Heart left ventricle (tissue), 16 donors: ENCODE data around the gene MOXD1. TPM values are rescaled to one million over a fixed set of nuclear protein-coding genes. Genes with fewer than 3 reads are reported as not detected.

Experiments
- ATAC-seq, 4 donors: fragments of 200-7000 bp; cut with Tn5 transposase; one replicate each; pipeline ENCODE4 v1.9.1; 2020 to 2022; ENCODE audit warnings: moderate library complexity in 4 of 4, mild to moderate bottlenecking in 3 of 4, moderate number of reproducible peaks in 1 of 4
- DNase-seq, 5 donors: peaks; one replicate each; pipeline ENCODE4 v3.0.0-alpha.2; 2020
- H3K27ac ChIP-seq, 12 donors: fragments of 200-600 bp; sonication (generic) in 4 of 12; one replicate each; pipeline versions ENCODE4 v1.5.0 to v1.8.0; 2016 to 2022; ENCODE audit warnings: mild to moderate bottlenecking in 2 of 12
- H3K27me3 ChIP-seq, 9 donors: fragments of 200-600 bp; sonication (generic) in 2 of 9; one replicate each; pipeline versions ENCODE4 v1.5.1 to v1.8.0; 2016 to 2022; ENCODE audit warnings: mild to moderate bottlenecking in 3 of 9
- H3K36me3 ChIP-seq, 9 donors: fragments of 200-600 bp; sonication (generic) in 2 of 9; one replicate each; pipeline versions ENCODE4 v1.5.0 to v1.8.0; 2018 to 2022; ENCODE audit warnings: mild to moderate bottlenecking in 2 of 9
- H3K4me1 ChIP-seq, 12 donors: fragments of 200-600 bp; sonication (generic) in 4 of 12; one replicate each; pipeline versions ENCODE4 v1.5.0 to v1.8.0; 2016 to 2022; ENCODE audit warnings: mild to moderate bottlenecking in 3 of 12
- H3K4me3 ChIP-seq, 12 donors: fragments of 200-600 bp; sonication (generic) in 4 of 12; one replicate each; pipeline versions ENCODE4 v1.5.0 to v1.8.0; 2017 to 2022; ENCODE audit warnings: mild to moderate bottlenecking in 9 of 12, moderate library complexity in 4 of 12
- H3K9me3 ChIP-seq, 12 donors: fragments of 200-600 bp; sonication (generic) in 4 of 12; one replicate each; pipeline versions ENCODE4 v1.5.0 to v1.8.0; 2016 to 2022; ENCODE audit warnings: mild to moderate bottlenecking in 1 of 12
- CTCF ChIP-seq, 12 donors: fragments of 200-600 bp; sonication (generic) in 4 of 12; IDR thresholded peaks; one replicate each; pipeline versions ENCODE4 v1.5.0 to v1.8.0; 2018 to 2022; ENCODE audit warnings: antibody characterized with exemption in 12 of 12, mild to moderate bottlenecking in 5 of 12
- POLR2A ChIP-seq, 2 donors: fragments of 450-650 bp; IDR thresholded peaks; one replicate each; pipeline ENCODE4 v1.6.1; 2017; ENCODE audit warnings: antibody characterized with exemption in 2 of 2, mild to moderate bottlenecking in 2 of 2, moderate library complexity in 2 of 2
- WGBS, 4 donors: extraction: QIAGEN DNeasy Blood & Tissue Kit in 2 of 4; methylation state at CpG; one replicate each; pipeline versions ENCODE4 v1.1.5 to v1.1.7; 2013 to 2018; 5-methylcytosine and 5-hydroxymethylcytosine counted together
- intact Hi-C, 10 donors: fragments of 100-400 bp; cut with DNase I; formaldehyde crosslinking; loops; one replicate each; pipeline versions ENCODE4 v1.11.1 to v1.14.2; 2022
- polyA plus RNA-seq, 2 donors: library from polyadenylated mRNA; stranded (reverse); fragments of 200-250 nt; gene quantifications; one replicate each; pipeline ENCODE4 v1.2.3, GENCODE V29; 2013
- total RNA-seq, 9 donors: library from RNA; depleted of rRNA in 2 of 9; stranded (reverse); fragments of >200 nt in 2 of 9; fragmentation: NEBNext Ultra II Directional in 3 of 9; extraction: Animal tissue kit (Norgen Biotek cat#: 25700) in 3 of 9; gene quantifications; one replicate each; pipeline versions ENCODE4 v1.1.0 to v1.2.4, GENCODE V29; 2016 to 2023
- donor health status: ischemic (EF 13 %, LVEDD 7.1; RV severe dilation, severe dysfunction).
- donor health status: healthy with polysubstance abuse.
- donor health status: DM: no; HTN: yes; CAD: no.
- donor health status: DM: no; HTN: no; CAD: no.
- donor health status: ischemic (EF 25% LVEDD 6.9; RV normal size, moderate dysfunction).
- donor health status: ischemic (EF 25% LVEDD 5.7; RV mildly dilated, moderate dysfunction).
- donor health status: healthy.
- donor health status: DM: yes; HTN: yes; CAD: no.
- donor health status: ischemic (EF 35%, LVEDD 5.7; RV mildly dilated, moderate dysfunction).
- donor health status: nonischemic (EF 11% LVEDD 7.7; RV severe dilation, severe dysfunction).
- donor health status: DM: yes; HTN: yes; CAD: no.
- donor health status: PGD.
- donor health status: ischemic (EF 29% LVEDD 5.4; RV normal size, mild dysfunction).
- donor health status: nonischemic (EF 23%, LVEDD 6.1; RV moderate dilation, normal function).

The MOXD1 gene
- total and polyA plus RNA-seq, 11 donors, result 0.69 to 10.5 (median 3.0) TPM

- Histone ChIP-seq H3K4me3 (no peak overlapping the region), H3K36me3 (no peaks in the 10 kb centered on the region), H3K4me1 (no peaks in the 10 kb centered on the region), H3K27ac (no peak overlapping the region), H3K27me3 (peaks cover 0 to 5% (median 0%) of the 10 kb centered on the region in 9 donors), H3K9me3 (peaks cover 0 to 3% (median 0%) of the 10 kb centered on the region in 12 donors)
- intact Hi-C loops, result no loop called here
- 63 to 66% (median 64%) methylated on average over 3 of the region's 3 CpGs for WGBS, 4 donors
- no peak for DNase-seq
- TF ChIP-seq CTCF (IDR thresholded peaks at IDR 0.05) (no peak), POLR2A (IDR thresholded peaks at IDR 0.05) (no peak)
- no peak for ATAC-seq
Measured at GRCh38 chr6:132410830-132411229, 9.6 kb upstream of the MOXD1 start.

DNA sequence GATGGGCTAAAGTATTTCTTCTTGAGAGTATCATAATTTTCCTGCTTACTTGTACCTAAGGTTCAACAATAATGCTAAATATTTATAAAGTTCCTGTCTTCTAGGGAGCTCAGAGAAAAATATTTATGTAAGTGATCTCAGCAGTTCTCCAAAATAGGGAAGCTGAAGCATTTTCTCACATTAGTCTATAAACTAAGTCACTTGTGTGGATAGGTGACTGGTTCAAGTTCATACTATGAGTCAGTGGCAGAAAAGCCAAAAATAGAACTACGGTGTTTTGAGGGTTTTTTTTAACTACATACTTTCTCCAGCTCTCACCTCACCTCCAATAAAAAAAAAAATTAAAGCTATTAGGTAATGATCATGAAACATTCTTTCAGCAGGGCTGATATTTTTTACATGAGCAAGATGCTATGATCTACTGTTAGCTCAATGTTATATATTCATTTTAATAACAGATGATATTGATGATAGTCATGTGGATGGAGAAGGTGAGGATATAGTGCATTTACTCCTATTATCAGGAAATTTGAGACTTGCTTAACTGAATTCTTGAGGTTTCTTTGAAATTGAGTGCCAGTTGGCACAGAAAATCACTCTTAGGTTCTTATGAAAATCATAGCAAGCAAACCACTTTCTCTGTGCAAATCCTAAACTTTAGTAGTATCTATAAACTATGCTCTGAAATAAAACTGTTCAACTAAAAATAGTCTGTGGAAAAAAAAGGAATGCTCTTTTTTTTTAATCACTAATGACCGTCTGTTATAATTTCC, 4.1 kb upstream of the MOXD1 start:
- H3K27ac ChIP-seq, result no peak overlapping the region
- ATAC-seq (no peak), DNase-seq (no peak)
- intact Hi-C loops, result no loop called here
- no peak overlapping the region for H3K4me3 ChIP-seq
- H3K9me3 ChIP-seq, result no peaks in the 10 kb centered on the region
- peaks cover 0 to 16% (median 3%) of the 10 kb centered on the region in 12 donors for H3K4me1 ChIP-seq
- no peaks in the 10 kb centered on the region for H3K36me3 ChIP-seq
- TF ChIP-seq CTCF (IDR thresholded peaks at IDR 0.05) (no peak), POLR2A (IDR thresholded peaks at IDR 0.05) (no peak)
- WGBS, 4 donors, result 50 to 68% (median 59%) methylated on average over 2 of the region's 2 CpGs
- H3K27me3 ChIP-seq, result peaks cover 0 to 53% (median 24%) of the 10 kb centered on the region in 9 donors

DNA sequence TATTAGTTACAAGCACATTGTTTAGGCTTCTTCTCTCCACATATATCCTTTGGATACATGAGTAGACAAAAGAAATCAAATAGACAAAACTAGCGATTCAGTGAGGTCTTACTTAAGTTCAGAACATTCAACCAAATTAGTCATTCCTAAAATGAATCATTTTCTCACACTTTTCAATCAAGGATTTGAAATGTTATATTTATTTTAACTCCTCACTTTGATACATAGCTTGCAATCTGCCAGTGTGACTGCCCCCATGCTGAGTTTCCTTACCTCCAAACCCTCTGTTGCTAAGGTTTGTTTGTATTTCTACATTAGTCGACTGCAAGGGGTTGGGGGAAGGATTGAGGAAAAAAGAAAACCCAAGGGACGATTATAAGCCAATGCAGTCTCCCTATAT, 3.5 kb upstream of the MOXD1 start:
- intact Hi-C loops, result no loop called here
- DNase-seq (no peak), ATAC-seq (no peak)
- Histone ChIP-seq H3K4me1 (peaks cover 0 to 16% (median 3%) of the 10 kb centered on the region in 12 donors), H3K36me3 (no peaks in the 10 kb centered on the region), H3K4me3 (no peak overlapping the region), H3K9me3 (no peaks in the 10 kb centered on the region), H3K27ac (no peak overlapping the region), H3K27me3 (peaks cover 0 to 58% (median 25%) of the 10 kb centered on the region in 9 donors)
- TF ChIP-seq POLR2A (IDR thresholded peaks at IDR 0.05) (no peak), CTCF (IDR thresholded peaks at IDR 0.05) (no peak)
- WGBS, 4 donors, result 48 to 62% (median 51%) methylated on average over 3 of the region's 3 CpGs

DNA sequence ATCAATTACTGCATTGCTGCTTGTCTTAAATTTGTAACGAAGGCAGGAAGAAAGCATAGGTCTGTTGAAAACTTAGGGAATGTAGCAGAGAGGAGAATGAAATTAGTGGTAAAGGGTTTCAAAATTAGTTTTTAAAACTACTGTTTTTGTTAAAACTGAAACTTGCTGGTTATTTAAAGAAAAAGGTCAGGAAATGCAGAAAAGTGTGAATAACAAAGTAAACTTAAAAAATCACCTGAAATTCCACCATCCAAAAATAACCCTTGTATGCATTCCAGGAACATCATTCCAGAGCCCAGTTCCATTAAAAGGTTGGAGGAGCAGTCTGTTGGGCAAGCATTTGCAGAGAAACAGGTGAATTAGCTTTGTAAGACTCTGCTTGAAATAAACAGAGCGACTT, 3.1 kb upstream of the MOXD1 start:
- intact Hi-C loops, result no loop called here
- DNase-seq (no peak), ATAC-seq (no peak)
- H3K27ac ChIP-seq, result no peak overlapping the region
- no peak overlapping the region for H3K4me3 ChIP-seq
- H3K27me3 ChIP-seq, result peaks cover 0 to 63% (median 25%) of the 10 kb centered on the region in 9 donors
- 78 to 84% (median 81%) methylated on average over 2 of the region's 2 CpGs for WGBS, 4 donors
- H3K4me1 ChIP-seq, result peaks cover 0 to 16% (median 3%) of the 10 kb centered on the region in 12 donors
- no peaks in the 10 kb centered on the region for H3K36me3 ChIP-seq
- H3K9me3 ChIP-seq, result no peaks in the 10 kb centered on the region
- TF ChIP-seq CTCF (IDR thresholded peaks at IDR 0.05) (no peak), POLR2A (IDR thresholded peaks at IDR 0.05) (no peak)
